GM18499 (cell line): ENCODE measurements around the gene PTPRD.

Source experiments
- ATAC-seq: cut with Tn5 transposase; IDR thresholded peaks from one replicate; pipeline ENCODE4 v1.9.1; 2021; ENCODE audit warnings: moderate number of reproducible peaks; ENCODE audit not compliant: insufficient read depth, unreplicated experiment

The PTPRD gene

GRCh38 chr9:9792144-9792857 lies 820.5 kb downstream of the PTPRD start:
- no peak for ATAC-seq

- no peak for ATAC-seq
Measured at GRCh38 chr9:9791611-9792010, 821.2 kb downstream of the PTPRD start.

- no peak for ATAC-seq
Measured at GRCh38 chr9:9790216-9790872, 822.5 kb downstream of the PTPRD start.

GRCh38 chr9:9783711-9784110 lies 829.1 kb downstream of the PTPRD start:
- ATAC-seq, result no peak

GRCh38 chr9:9783211-9783610 lies 829.6 kb downstream of the PTPRD start:
- ATAC-seq, result no peak

- ATAC-seq, result no peak
Measured at GRCh38 chr9:9778293-9778692, 834.5 kb downstream of the PTPRD start.

GRCh38 chr9:9774471-9774870 lies 838.3 kb downstream of the PTPRD start:
- ATAC-seq, result no peak

- ATAC-seq, result no peak
Measured at GRCh38 chr9:9771314-9771713, 841.5 kb downstream of the PTPRD start.

- no peak for ATAC-seq
Measured at GRCh38 chr9:9764821-9765220, 848.0 kb downstream of the PTPRD start.

- ATAC-seq, result no peak
Measured at GRCh38 chr9:9754186-9754585, 858.6 kb downstream of the PTPRD start.

GRCh38 chr9:9753266-9753665 lies 859.5 kb downstream of the PTPRD start:
- ATAC-seq, result no peak

- no peak for ATAC-seq
Measured at GRCh38 chr9:9752722-9753121, 860.1 kb downstream of the PTPRD start.

- no peak for ATAC-seq
Measured at GRCh38 chr9:9751996-9752395, 860.8 kb downstream of the PTPRD start.

- ATAC-seq, result no peak
Measured at GRCh38 chr9:9750719-9751118, 862.1 kb downstream of the PTPRD start.

- ATAC-seq, result no peak
Measured at GRCh38 chr9:9749591-9749990, 863.2 kb downstream of the PTPRD start.

- no peak for ATAC-seq
Measured at GRCh38 chr9:9747787-9748186, 865.0 kb downstream of the PTPRD start.

- ATAC-seq, result no peak
Measured at GRCh38 chr9:9746826-9747225, 866.0 kb downstream of the PTPRD start.

- no peak for ATAC-seq
Measured at GRCh38 chr9:9743822-9744221, 869.0 kb downstream of the PTPRD start.

- ATAC-seq, result no peak
Measured at GRCh38 chr9:9730174-9730573, 882.6 kb downstream of the PTPRD start.

GRCh38 chr9:9729082-9729481 lies 883.7 kb downstream of the PTPRD start:
- ATAC-seq, result no peak

GRCh38 chr9:9719373-9720112 lies 893.3 kb downstream of the PTPRD start:
- no peak for ATAC-seq
